ENCODE measurements around the gene IRX2.

- TF ChIP-seq CTCF (conservative IDR thresholded peaks at IDR 0.05) = no peak
- TF ChIP-seq ZFX (IDR thresholded peaks at IDR 0.05) = no peak
Measured at GRCh38 chr5:2740051-2740875, 11.2 kb downstream of the IRX2 start.
